ENCODE measurements around the gene FHIT. TPM values are rescaled to one million over a fixed set of nuclear protein-coding genes. Genes with fewer than 3 reads are reported as not detected.

The FHIT gene
- total and polyA plus RNA-seq, 4 donors, result 2.1 to 14.7 (median 6.6) TPM

GRCh38 chr3:59879031-59879581 is 1372.1 kb downstream of the FHIT start:
- H3K27ac ChIP-seq (ENCODE audit: low read depth in 1 of 2, low read length in 2 of 2), result no peak overlapping the region

More at GRCh38 chr3:59879031-59879581, 1372.1 kb downstream of the FHIT start:
- H3K36me3 ChIP-seq (ENCODE audit: control insufficient read depth in 4 of 4, insufficient read depth in 3 of 4, low read depth in 1 of 4, low read length in 3 of 4), result no peaks in the 10 kb centered on the region
- WGBS, result 68% methylated on average over 2 of the region's 2 CpGs
- H3K4me1 ChIP-seq (ENCODE audit: control insufficient read depth in 4 of 4, insufficient read depth in 4 of 4, low read length in 3 of 4), result no peaks in the 10 kb centered on the region
- H3K9ac ChIP-seq (ENCODE audit: low read depth in 1 of 2, low read length in 2 of 2), result no peak overlapping the region
- H3K4me3 ChIP-seq (ENCODE audit: low read depth in 1 of 3, low read length in 3 of 3), result no peak overlapping the region
- H3K9me3 ChIP-seq (ENCODE audit: control insufficient read depth in 4 of 4, low read length in 3 of 4), result no peaks in the 10 kb centered on the region
- no peak for DNase-seq (ENCODE audit: low spot score)
- no peaks in the 10 kb centered on the region for H3K27me3 ChIP-seq (ENCODE audit: control insufficient read depth in 4 of 4, insufficient read depth in 4 of 4, low read length in 3 of 4)
- TF ChIP-seq YY1 (IDR thresholded peaks at IDR 0.05) (no peak), JUND (IDR thresholded peaks at IDR 0.05) (no peak), NR2F2 (IDR thresholded peaks at IDR 0.05) (no peak), GABPA (IDR thresholded peaks at IDR 0.05 in 1 of 2, conservative IDR thresholded peaks at IDR 0.05 in 1 of 2) (no peak), ZBTB33 (IDR thresholded peaks at IDR 0.05) (no peak), RAD21 (IDR thresholded peaks at IDR 0.05) (no peak), REST (IDR thresholded peaks at IDR 0.05) (no peak), SP1 (IDR thresholded peaks at IDR 0.05) (no peak), CTCF (IDR thresholded peaks at IDR 0.05; ENCODE audit: low read depth, low read length, missing input control) (no peak), FOXA1 (IDR thresholded peaks at IDR 0.05) (no peak), HNF4G (IDR thresholded peaks at IDR 0.05) (no peak), FOXA2 (IDR thresholded peaks at IDR 0.05) (no peak), MAX (IDR thresholded peaks at IDR 0.05) (no peak)

Measured in liver (tissue), 9 donors.